ENCODE data around the gene ZNF594. TPM values are rescaled to one million over a fixed set of nuclear protein-coding genes. Genes with fewer than 3 reads are reported as not detected.
"Not testable (repeated sequence)": the region's sequence is repeated elsewhere in the genome, so short reads cannot be mapped to it uniquely, and the experiment has no call there.

ZNF594 gene
- total RNA-seq, 4 donors from 2014 or later, result 19.6 to 37.2 (median 25.6) TPM

- Histone ChIP-seq H3K27ac (no peak overlapping the region), H3K36me3 (peaks cover 0 to 80% (median 6%) of the 10 kb centered on the region in 3 donors), H3K27me3 (no peaks in the 10 kb centered on the region), H3K9me3 (peaks cover 15 to 100% (median 56%) of the 10 kb centered on the region in 4 donors), H3K4me3 (no peak overlapping the region), H3K4me1 (no peaks in the 10 kb centered on the region)
- no peak for TF ChIP-seq POLR2A (IDR thresholded peaks at IDR 0.05)
- no peak for TF ChIP-seq EP300 (IDR thresholded peaks at IDR 0.05)
- no peak for TF ChIP-seq CTCF (IDR thresholded peaks at IDR 0.05)
- no peak for DNase-seq (ENCODE audit: low spot score in 2 of 2)
- 97 to 98% methylated on average over 6 of the region's 6 CpGs for WGBS, 2 donors
These were observed 8.9 kb downstream of the ZNF594 start for GRCh38 chr17:5182597-5183409.

GRCh38 chr17:5181509-5182305 lies 10.0 kb downstream of the ZNF594 start:
- Histone ChIP-seq H3K4me3 (no peak overlapping the region), H3K9me3 (peaks cover 15 to 100% (median 59%) of the 10 kb centered on the region in 4 donors), H3K27me3 (no peaks in the 10 kb centered on the region), H3K4me1 (no peaks in the 10 kb centered on the region), H3K36me3 (peaks cover 0 to 80% (median under 1%) of the 10 kb centered on the region in 3 donors), H3K27ac (no peak overlapping the region)
- DNase-seq (ENCODE audit: low spot score in 2 of 2), result no peak
- 96 to 97% methylated on average over 10 of the region's 10 CpGs for WGBS, 2 donors
- TF ChIP-seq CTCF (IDR thresholded peaks at IDR 0.05) (no peak), POLR2A (IDR thresholded peaks at IDR 0.05) (no peak), EP300 (IDR thresholded peaks at IDR 0.05) (no peak)

GRCh38 chr17:5179003-5179402 lies 12.7 kb downstream of the ZNF594 start:
- no peaks in the 10 kb centered on the region for H3K4me1 ChIP-seq
- peaks cover 15 to 98% (median 49%) of the 10 kb centered on the region in 4 donors for H3K9me3 ChIP-seq
- no peak overlapping the region for H3K4me3 ChIP-seq
- 96 to 97% methylated on average over 12 of the region's 12 CpGs for WGBS, 2 donors
- H3K27me3 ChIP-seq, result no peaks in the 10 kb centered on the region
- H3K27ac ChIP-seq, result no peak overlapping the region
- peaks cover 0 to 73% (median 0%) of the 10 kb centered on the region in 3 donors for H3K36me3 ChIP-seq
- DNase-seq (ENCODE audit: low spot score in 2 of 2), result no peak
- TF ChIP-seq EP300 (IDR thresholded peaks at IDR 0.05) (no peak), CTCF (IDR thresholded peaks at IDR 0.05) (no peak), POLR2A (IDR thresholded peaks at IDR 0.05) (no peak)

GRCh38 chr17:5175027-5175426 lies 16.6 kb downstream of the ZNF594 start:
- H3K27me3 ChIP-seq; H3K4me1 ChIP-seq; H3K27ac ChIP-seq; DNase-seq (ENCODE audit: low spot score in 2 of 2); H3K4me3 ChIP-seq: not testable (repeated sequence)
- peaks cover 0 to 94% (median 23%) of the 10 kb centered on the region in 4 donors for H3K9me3 ChIP-seq
- H3K36me3 ChIP-seq, result peaks cover 0 to 61% (median 0%) of the 10 kb centered on the region in 3 donors
- WGBS, 2 donors, result 90 to 96% methylated on average over 7 of the region's 7 CpGs

- not testable (repeated sequence) for H3K36me3 ChIP-seq, H3K27me3 ChIP-seq, H3K4me1 ChIP-seq, H3K27ac ChIP-seq, H3K4me3 ChIP-seq, H3K9me3 ChIP-seq
- peak in 1 of 2 donors; percentile 10 for DNase-seq (ENCODE audit: low spot score in 2 of 2)
- WGBS, 2 donors, result 44 to 68% methylated on average over 7 of the region's 7 CpGs
These were observed 25.7 kb downstream of the ZNF594 start for GRCh38 chr17:5165791-5166564.

Data from tibial nerve (tissue), 4 donors.